SIG-M5 treated with dmso at 0.1 percent for 504 hours (cell line): ENCODE measurements around the gene KCND3.

Experiments
- DNase-seq: peaks from one replicate; lab custom pipeline; 2025; ENCODE audit not compliant: unreplicated experiment; lab: John Stamatoyannopoulos, UW

Gene KCND3

GRCh38 chr1:111921948-111922347 is 67.5 kb downstream of the KCND3 start:
- no peak for DNase-seq

- DNase-seq = peak; percentile 79
These were observed 69.0 kb downstream of the KCND3 start for GRCh38 chr1:111920221-111921024.

GRCh38 chr1:111911776-111912515 is 77.5 kb downstream of the KCND3 start:
- no peak for DNase-seq

- no peak for DNase-seq
These were observed 78.4 kb downstream of the KCND3 start for GRCh38 chr1:111911061-111911460.

GRCh38 chr1:111909030-111909429 is 80.4 kb downstream of the KCND3 start:
- DNase-seq = no peak

- no peak for DNase-seq
These were observed 81.4 kb downstream of the KCND3 start for GRCh38 chr1:111908011-111908621.

GRCh38 chr1:111907321-111907720 is 82.1 kb downstream of the KCND3 start:
- DNase-seq = no peak

GRCh38 chr1:111906816-111907215 is 82.7 kb downstream of the KCND3 start:
- DNase-seq = no peak

- DNase-seq = no peak
These were observed 83.4 kb downstream of the KCND3 start for GRCh38 chr1:111906111-111906510.

- no peak for DNase-seq
These were observed 84.8 kb downstream of the KCND3 start for GRCh38 chr1:111904478-111905218.

GRCh38 chr1:111903871-111904449 is 85.5 kb downstream of the KCND3 start:
- DNase-seq = no peak

GRCh38 chr1:111903148-111903870 is 86.2 kb downstream of the KCND3 start:
- no peak for DNase-seq

- DNase-seq = no peak
These were observed 94.0 kb downstream of the KCND3 start for GRCh38 chr1:111895469-111895868.

GRCh38 chr1:111895017-111895416 is 94.5 kb downstream of the KCND3 start:
- DNase-seq = no peak

- DNase-seq = no peak
These were observed 95.0 kb downstream of the KCND3 start for GRCh38 chr1:111894497-111894896.

GRCh38 chr1:111891566-111891965 is 97.9 kb downstream of the KCND3 start:
- DNase-seq = no peak

- DNase-seq = no peak
These were observed 100.6 kb downstream of the KCND3 start for GRCh38 chr1:111888740-111889376.

- no peak for DNase-seq
These were observed 101.6 kb downstream of the KCND3 start for GRCh38 chr1:111887875-111888274.

- no peak for DNase-seq
These were observed 102.1 kb downstream of the KCND3 start for GRCh38 chr1:111887385-111887784.

- no peak for DNase-seq
These were observed 102.7 kb downstream of the KCND3 start for GRCh38 chr1:111886741-111887140.
